Daoy (cell line): ENCODE results near the gene CTXN1. TPM values are rescaled to one million over a fixed set of nuclear protein-coding genes. Genes with fewer than 3 reads are reported as not detected.
A peak's percentile ranks its signal among the peaks of the same experiment; 100 is the strongest.

Source experiments
- DNase-seq: peaks from one replicate; pipeline ENCODE4 v3.0.0-alpha.2; 2015; ENCODE audit warnings: low read depth
- total RNA-seq: library from RNA; depleted of rRNA; stranded (reverse); fragments of >200 nt; shearing (Covaris generic); gene quantifications from 2 replicates; pipeline ENCODE4 v1.2.3, GENCODE V29; 2014

CTXN1 gene
- total RNA-seq, 1 experiment from 2014 or later, result 3.8 TPM

- no peak for DNase-seq
Measured at GRCh38 chr19:7900401-7900870, 25.5 kb downstream of the CTXN1 start.

DNA sequence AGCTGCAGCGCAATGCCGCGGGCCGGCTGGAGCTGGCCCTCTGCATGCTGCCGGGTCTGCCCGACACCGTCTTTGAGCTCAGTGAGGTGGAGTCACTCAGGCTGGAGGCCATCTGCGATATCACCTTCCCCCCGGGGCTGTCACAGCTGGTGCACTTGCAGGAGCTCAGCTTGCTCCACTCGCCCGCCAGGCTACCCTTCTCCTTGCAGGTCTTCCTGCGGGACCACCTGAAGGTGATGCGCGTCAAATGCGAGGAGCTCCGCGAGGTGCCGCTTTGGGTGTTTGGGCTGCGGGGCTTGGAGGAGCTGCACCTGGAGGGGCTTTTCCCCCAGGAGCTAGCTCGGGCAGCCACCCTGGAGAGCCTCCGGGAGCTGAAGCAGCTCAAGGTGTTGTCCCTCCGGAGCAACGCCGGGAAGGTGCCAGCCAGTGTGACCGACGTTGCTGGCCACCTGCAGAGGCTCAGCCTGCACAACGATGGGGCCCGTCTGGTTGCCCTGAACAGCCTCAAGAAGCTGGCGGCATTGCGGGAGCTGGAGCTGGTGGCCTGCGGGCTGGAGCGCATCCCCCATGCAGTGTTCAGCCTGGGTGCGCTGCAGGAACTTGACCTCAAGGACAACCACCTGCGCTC lies 26.1 kb downstream of the CTXN1 start:
- DNase-seq, result no peak

DNA sequence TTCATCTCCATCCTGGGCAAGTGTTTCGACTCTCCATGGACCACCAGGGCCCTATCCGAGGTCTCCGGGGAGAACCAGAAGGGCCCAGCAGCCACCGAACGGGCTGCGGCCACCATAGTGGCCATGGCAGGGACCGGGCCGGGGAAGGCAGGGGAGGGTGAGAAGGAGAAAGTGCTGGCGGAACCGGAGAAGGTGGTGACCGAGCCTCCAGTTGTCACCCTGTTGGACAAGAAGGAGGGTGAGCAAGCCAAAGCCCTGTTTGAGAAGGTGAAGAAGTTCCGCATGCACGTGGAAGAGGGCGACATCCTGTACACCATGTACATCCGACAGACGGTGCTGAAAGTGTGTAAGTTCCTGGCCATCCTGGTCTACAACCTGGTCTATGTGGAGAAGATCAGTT lies 27.0 kb downstream of the CTXN1 start:
- no peak for DNase-seq

DNA sequence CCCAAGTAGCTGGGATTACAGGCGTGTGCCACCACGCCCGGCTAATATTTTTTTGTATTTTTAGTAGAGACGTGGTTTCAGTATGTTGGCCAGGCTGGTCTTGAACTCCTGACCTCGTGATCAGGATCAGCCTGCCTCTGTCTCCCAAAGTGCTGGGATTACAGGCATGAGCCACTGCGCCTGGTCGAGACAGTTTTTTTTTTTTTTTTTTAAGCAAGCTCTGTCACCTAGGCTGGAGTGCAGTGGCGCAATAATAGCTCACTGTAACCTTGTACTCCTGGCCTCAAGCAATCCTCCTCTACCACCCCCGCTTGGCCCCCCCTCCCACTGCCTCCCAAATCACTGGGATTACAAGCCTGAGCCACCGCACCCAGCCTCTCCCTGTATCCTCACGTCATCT lies 28.6 kb downstream of the CTXN1 start:
- DNase-seq, result no peak

- DNase-seq, result no peak
Measured at GRCh38 chr19:7895565-7895964, 30.4 kb downstream of the CTXN1 start.

GRCh38 chr19:7894612-7895309 lies 31.2 kb downstream of the CTXN1 start:
- no peak for DNase-seq

GRCh38 chr19:7893362-7894101 lies 32.4 kb downstream of the CTXN1 start:
- peak; percentile 88 for DNase-seq

- DNase-seq, result no peak
Measured at GRCh38 chr19:7888826-7889217, 37.1 kb downstream of the CTXN1 start.

GRCh38 chr19:7888145-7888825 lies 37.6 kb downstream of the CTXN1 start, which contains the start of gene LRRC8E:
Gene LRRC8E, plus strand, starts transcription at chr19:7888510. Its CDS starts 7,094 bp downstream, at chr19:7895604.
- DNase-seq, result peak; percentile 94

- no peak for DNase-seq
Measured at GRCh38 chr19:7887408-7888144, 38.4 kb downstream of the CTXN1 start.

DNA sequence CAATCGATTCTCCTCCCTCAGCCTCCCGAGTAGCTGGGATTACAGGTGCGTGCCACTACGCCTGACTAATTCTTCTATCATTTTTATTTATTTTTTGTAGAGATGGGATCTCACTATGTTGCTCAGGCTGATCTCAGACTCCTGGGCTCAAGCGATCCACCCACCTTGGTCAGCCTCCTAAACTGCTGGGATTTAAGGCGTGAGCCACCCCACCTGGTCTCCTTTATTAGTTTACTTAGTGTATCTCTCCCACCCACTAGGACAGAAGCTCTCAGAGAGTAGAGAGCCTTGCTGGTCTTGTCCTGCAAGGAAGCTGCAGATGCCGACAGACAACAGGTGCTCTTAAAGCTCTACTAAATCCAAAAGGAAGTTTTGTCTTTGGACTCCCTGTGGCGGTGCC lies 40.1 kb downstream of the CTXN1 start:
- DNase-seq, result no peak

GRCh38 chr19:7883796-7884570 lies 42.0 kb downstream of the CTXN1 start:
- peak; percentile 58 for DNase-seq

GRCh38 chr19:7883105-7883504 lies 42.8 kb downstream of the CTXN1 start:
- no peak for DNase-seq

DNA sequence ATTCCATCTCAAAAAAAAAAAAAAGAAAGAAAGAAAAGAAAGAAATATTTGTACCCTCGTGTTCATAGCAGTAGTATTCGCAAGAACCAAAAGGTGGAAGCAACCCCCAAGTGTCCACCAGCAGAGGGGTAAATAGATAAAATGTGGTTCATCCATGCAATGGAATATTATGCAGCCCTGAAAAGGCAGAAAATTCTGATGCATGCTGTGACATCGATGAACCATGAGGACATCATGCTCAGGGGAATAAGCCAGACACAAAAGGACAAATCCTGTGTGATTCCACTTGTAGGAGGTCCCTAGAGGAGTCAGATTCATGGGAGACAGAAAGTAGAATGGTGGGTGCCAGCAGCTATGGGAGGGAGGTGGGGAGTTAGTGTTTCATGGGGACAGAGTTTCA lies 44.0 kb downstream of the CTXN1 start:
- DNase-seq, result no peak

DNA sequence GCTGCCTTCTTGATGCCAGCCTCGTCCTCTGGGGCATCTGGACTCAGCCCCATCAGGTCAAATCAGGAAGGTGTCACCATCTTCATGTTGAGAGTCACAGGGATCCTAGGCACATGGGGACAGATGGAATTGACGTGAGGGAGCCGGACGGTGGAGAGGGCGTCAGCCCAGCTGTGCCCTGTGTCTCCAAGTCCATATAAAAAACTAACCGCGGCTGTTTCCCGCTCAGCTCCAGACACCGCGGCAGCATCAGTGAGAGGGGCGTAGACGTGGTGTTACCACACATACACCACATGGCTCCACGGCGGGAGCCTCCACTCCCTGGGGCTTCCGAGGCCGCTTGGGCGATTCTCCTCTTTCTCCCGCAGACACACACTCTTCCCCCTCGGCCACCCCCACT lies 46.1 kb downstream of the CTXN1 start:
- no peak for DNase-seq

DNA sequence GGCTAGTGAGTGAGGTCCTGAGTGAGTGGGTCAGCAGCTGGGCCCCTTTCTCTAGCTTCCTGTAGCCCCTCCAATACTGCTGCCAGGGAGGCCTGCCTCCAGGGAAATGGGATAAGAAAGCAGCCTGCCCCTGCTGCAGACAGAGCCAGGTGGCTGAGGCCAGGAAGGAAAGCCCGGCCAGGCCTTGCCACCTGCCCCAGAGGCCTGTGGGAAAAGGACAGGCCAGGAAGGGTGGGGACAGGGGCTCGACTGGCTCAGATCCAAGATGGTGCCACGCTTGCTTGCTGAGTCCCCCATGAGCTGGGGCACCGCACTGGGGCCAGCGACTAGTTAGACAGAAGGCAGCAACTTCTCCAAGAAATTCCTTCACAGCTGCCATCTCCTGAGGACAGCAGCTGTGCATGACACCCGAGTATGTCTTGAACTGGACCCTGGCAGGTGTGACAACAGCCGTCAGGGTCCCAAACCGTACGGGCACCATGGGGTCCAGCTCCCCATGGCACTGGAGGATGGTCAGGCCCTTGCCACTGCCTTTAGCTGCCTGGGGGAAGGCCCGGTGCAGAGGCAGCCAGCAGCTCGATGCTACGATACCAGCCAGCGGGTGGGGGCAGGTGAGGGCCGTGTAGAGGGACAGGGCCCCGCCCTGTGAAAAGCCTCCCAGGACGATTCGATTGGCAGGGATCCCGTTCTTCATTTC lies 46.7 kb downstream of the CTXN1 start:
- DNase-seq, result no peak

GRCh38 chr19:7877249-7877836 lies 48.6 kb downstream of the CTXN1 start:
- no peak for DNase-seq

GRCh38 chr19:7874897-7875273 lies 51.0 kb downstream of the CTXN1 start:
- no peak for DNase-seq
